HEK293T (cell line): ENCODE results near the gene CRIP3.

Source experiments
- BHLHE40 ChIP-seq: fragments of 450-650 bp; IDR thresholded peaks from 2 replicates; pipeline ENCODE4 v1.6.1; 2016; ENCODE audit warnings: mild to moderate bottlenecking, moderate library complexity, borderline replicate concordance
- CTBP1 ChIP-seq: fragments of 450-650 bp; IDR thresholded peaks from 2 replicates; pipeline ENCODE4 v1.6.1; 2016; ENCODE audit warnings: borderline replicate concordance
- ELF4 ChIP-seq: fragments of 450-650 bp; IDR thresholded peaks from 2 replicates; pipeline ENCODE4 v1.6.1; 2017; ENCODE audit warnings: antibody characterized with exemption
- FOXA1 ChIP-seq: fragments of 450-650 bp; IDR thresholded peaks from 2 replicates; pipeline ENCODE4 v1.6.1; 2016; ENCODE audit warnings: mild to moderate bottlenecking
- FOXK2 ChIP-seq: fragments of 450-650 bp; IDR thresholded peaks from 2 replicates; pipeline ENCODE4 v1.6.1; 2016; ENCODE audit warnings: mild to moderate bottlenecking
- FOXM1 ChIP-seq: fragments of 450-650 bp; IDR thresholded peaks from 2 replicates; pipeline ENCODE4 v1.6.1; 2017; ENCODE audit warnings: mild to moderate bottlenecking, borderline replicate concordance
- HDGF ChIP-seq: fragments of 450-650 bp; IDR thresholded peaks from 2 replicates; pipeline ENCODE4 v1.6.1; 2017; ENCODE audit warnings: antibody characterized with exemption, borderline replicate concordance
- SP1 ChIP-seq: fragments of 450-650 bp; IDR thresholded peaks from 2 replicates; pipeline ENCODE4 v1.6.1; 2017
- SUZ12 ChIP-seq: fragments of 450-650 bp; IDR thresholded peaks from 2 replicates; pipeline ENCODE4 v1.6.1; 2016; ENCODE audit warnings: mild to moderate bottlenecking
- TARDBP ChIP-seq: fragments of 450-650 bp; IDR thresholded peaks from 2 replicates; pipeline ENCODE4 v1.6.1; 2016
- ZNF384 ChIP-seq: fragments of 450-650 bp; IDR thresholded peaks from 2 replicates; pipeline ENCODE4 v1.6.1; 2016
- TF ChIP-seq, protein P1 (sequence below): fragments of 450-650 bp; IDR thresholded peaks from 2 replicates; pipeline ENCODE4 v1.6.1; 2016

DNA sequence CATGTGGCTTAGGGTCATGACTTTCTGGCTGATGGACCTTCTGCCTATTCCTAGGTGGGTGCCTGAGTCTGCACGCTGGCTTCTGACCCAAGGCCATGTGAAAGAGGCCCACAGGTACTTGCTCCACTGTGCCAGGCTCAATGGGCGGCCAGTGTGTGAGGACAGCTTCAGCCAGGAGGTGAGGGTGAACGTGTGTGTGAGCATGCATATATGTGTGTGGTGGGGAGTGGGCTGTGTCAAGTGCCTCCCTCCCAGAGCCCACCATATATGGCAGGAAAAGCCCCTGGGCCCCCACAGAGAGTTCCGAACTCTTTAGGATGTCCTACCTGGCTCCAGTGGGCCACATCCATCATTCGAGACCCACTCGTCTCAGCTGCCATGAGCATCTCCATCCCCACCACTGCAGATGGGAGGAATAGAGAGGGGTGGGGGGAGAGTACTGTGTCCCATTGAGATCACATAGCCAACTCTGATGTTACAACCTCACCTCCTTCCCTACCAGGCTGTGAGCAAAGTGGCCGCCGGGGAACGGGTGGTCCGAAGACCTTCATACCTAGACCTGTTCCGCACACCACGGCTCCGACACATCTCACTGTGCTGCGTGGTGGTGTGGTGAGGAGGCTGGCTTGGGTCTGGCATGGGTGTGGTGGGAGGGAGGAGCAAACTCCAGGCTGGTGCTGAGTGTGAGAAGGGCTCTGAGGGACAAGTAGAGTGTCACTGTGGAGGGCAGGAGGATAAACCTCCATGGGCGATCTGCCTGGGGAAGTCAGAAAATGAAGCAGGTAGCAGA is 7.3 kb downstream of the CRIP3 start:
- no peak for TF ChIP-seq ELF4
- no peak for TF ChIP-seq TARDBP
- no peak for TF ChIP-seq SP1
- TF ChIP-seq FOXA1, result no peak
- TF ChIP-seq HDGF, result no peak
- TF ChIP-seq FOXM1, result no peak
- TF ChIP-seq, protein P1, sequence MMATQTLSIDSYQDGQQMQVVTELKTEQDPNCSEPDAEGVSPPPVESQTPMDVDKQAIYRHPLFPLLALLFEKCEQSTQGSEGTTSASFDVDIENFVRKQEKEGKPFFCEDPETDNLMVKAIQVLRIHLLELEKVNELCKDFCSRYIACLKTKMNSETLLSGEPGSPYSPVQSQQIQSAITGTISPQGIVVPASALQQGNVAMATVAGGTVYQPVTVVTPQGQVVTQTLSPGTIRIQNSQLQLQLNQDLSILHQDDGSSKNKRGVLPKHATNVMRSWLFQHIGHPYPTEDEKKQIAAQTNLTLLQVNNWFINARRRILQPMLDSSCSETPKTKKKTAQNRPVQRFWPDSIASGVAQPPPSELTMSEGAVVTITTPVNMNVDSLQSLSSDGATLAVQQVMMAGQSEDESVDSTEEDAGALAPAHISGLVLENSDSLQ, result no peak
- TF ChIP-seq SUZ12, result no peak
- TF ChIP-seq BHLHE40, result no peak
- no peak for TF ChIP-seq ZNF384
- no peak for TF ChIP-seq CTBP1
- no peak for TF ChIP-seq FOXK2
